NT2/D1 (cell line): ENCODE results near the gene HOXD4.

Experiments
- DNase-seq: peaks from one replicate; pipeline ENCODE4 v3.0.0-alpha.2; 2011; ENCODE audit warnings: low read depth, low spot score
- H3K27me3 ChIP-seq: 2 replicates; pipeline ENCODE4 v1.6.0; 2011; ENCODE audit warnings: mild to moderate bottlenecking; ENCODE audit not compliant: insufficient read length, insufficient read depth
- H3K36me3 ChIP-seq: 2 replicates; pipeline ENCODE4 v1.6.1; 2011; ENCODE audit warnings: mild to moderate bottlenecking, low read length, mixed read lengths; ENCODE audit not compliant: insufficient read depth, insufficient read length
- H3K4me1 ChIP-seq: 2 replicates; pipeline ENCODE4 v1.5.1; 2011; ENCODE audit not compliant: insufficient read depth, insufficient read length
- H3K4me3 ChIP-seq: 2 replicates; pipeline ENCODE4 v1.5.1; 2011; ENCODE audit warnings: low read depth; ENCODE audit not compliant: insufficient read length
- H3K9ac ChIP-seq: 2 replicates; pipeline ENCODE4 v1.6.0; 2011; ENCODE audit warnings: low read depth; ENCODE audit not compliant: insufficient read length
- H3K9me3 ChIP-seq: 2 replicates; pipeline ENCODE4 v1.5.1; 2011; ENCODE audit warnings: mild to moderate bottlenecking, low read length; ENCODE audit not compliant: insufficient read depth
- SUZ12 ChIP-seq: IDR thresholded peaks from 2 replicates; pipeline ENCODE4 v1.6.1; 2011; ENCODE audit not compliant: insufficient read length, insufficient read depth; ENCODE audit errors: extremely low read depth
- YY1 ChIP-seq: IDR thresholded peaks from 2 replicates; pipeline ENCODE4 v1.6.1; 2011; ENCODE audit not compliant: insufficient read length, insufficient read depth
- ZNF274 ChIP-seq: IDR thresholded peaks from 2 replicates; pipeline ENCODE4 v1.6.1; 2011; ENCODE audit warnings: mild to moderate bottlenecking, low read depth, low read length

Gene HOXD4

DNA sequence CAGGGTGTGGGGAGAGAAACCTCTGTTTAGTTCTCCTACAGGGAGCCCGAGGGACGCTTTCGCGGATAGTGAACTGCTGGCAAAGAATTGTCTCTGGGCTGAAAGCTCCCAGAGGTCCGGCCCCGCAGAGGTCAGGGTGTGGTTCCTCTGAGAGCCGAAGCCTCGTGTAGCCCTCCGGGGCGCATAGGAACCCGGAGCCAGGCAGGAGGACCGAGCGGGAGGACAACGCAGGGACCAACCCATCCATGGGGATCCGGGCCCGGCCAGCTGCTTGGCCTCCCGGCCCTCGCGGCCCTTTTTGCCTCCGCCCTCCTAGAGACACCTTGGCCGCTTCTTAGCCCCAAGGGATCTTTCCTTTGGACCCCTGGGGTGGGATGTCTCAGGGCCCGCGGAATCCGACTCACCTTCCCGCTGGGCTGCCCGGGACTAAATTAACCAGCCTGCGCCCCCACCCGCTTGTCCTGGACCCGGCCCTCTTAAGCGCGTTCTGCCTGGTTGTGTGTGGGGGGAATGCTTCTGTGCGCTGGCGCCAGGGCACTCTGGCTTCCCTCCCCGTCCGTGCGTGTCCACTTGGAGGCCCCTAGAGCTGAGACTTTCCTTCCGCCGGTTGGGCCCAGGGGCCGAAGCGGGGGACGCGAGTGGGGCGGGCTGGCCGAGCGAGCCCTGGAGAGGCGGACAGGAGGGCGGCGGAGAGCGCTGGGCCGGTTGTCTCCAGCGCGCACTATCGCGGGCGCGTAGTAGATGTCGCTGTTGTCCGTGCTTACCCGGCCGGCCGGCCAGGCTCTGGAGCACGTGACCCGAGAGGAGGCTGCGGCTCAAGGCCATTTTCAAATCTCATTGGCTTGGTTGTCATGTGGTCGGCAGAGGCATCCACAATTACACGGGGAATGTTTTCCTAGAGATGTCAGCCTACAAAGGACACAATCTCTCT is 35.2 kb upstream of the HOXD4 start, which contains the start of gene HOXD10:
TSS of gene HOXD10 (plus strand) at position 896 of the 931 bp plus-strand sequence. CDS start 56 bp downstream, outside the sequence.
- peaks cover 99% of the 10 kb centered on the region for H3K27me3 ChIP-seq
- H3K4me3 ChIP-seq = peak within 1 kb of the TSS; percentile 15

GRCh38 chr2:176117162-176117822 is 34.1 kb upstream of the HOXD4 start:
- Histone ChIP-seq H3K4me3 (no peak overlapping the region), H3K27me3 (peaks cover 99% of the 10 kb centered on the region), H3K9me3 (peaks cover 10% of the 10 kb centered on the region; the same call in 1 of the 2 replicates), H3K36me3 (peaks cover 9% of the 10 kb centered on the region), H3K9ac (no peak overlapping the region), H3K4me1 (peaks cover 5% of the 10 kb centered on the region)
- no peak for DNase-seq
- TF ChIP-seq SUZ12 = no peak
- no peak for TF ChIP-seq ZNF274
- no peak for TF ChIP-seq YY1

More for the DNA sequence above, 35.2 kb upstream of the HOXD4 start, which contains the start of gene HOXD10:
- Histone ChIP-seq H3K4me1 (peaks cover 2% of the 10 kb centered on the region), H3K9ac (no peak within 1 kb of the TSS), H3K9me3 (peaks cover 10% of the 10 kb centered on the region; the same call in 1 of the 2 replicates), H3K36me3 (peaks cover 15% of the 10 kb centered on the region)
- TF ChIP-seq ZNF274 = no peak
- TF ChIP-seq SUZ12 = no peak
- TF ChIP-seq YY1 = no peak
- DNase-seq = no peak

GRCh38 chr2:176117823-176118371 is 33.5 kb upstream of the HOXD4 start:
- Histone ChIP-seq H3K36me3 (peaks cover 9% of the 10 kb centered on the region), H3K9ac (no peak overlapping the region), H3K4me3 (no peak overlapping the region), H3K27me3 (peaks cover 99% of the 10 kb centered on the region), H3K9me3 (peaks cover 10% of the 10 kb centered on the region; the same call in 1 of the 2 replicates), H3K4me1 (peaks cover 5% of the 10 kb centered on the region)
- TF ChIP-seq YY1 (no peak), SUZ12 (no peak), ZNF274 (no peak)
- no peak for DNase-seq

DNA sequence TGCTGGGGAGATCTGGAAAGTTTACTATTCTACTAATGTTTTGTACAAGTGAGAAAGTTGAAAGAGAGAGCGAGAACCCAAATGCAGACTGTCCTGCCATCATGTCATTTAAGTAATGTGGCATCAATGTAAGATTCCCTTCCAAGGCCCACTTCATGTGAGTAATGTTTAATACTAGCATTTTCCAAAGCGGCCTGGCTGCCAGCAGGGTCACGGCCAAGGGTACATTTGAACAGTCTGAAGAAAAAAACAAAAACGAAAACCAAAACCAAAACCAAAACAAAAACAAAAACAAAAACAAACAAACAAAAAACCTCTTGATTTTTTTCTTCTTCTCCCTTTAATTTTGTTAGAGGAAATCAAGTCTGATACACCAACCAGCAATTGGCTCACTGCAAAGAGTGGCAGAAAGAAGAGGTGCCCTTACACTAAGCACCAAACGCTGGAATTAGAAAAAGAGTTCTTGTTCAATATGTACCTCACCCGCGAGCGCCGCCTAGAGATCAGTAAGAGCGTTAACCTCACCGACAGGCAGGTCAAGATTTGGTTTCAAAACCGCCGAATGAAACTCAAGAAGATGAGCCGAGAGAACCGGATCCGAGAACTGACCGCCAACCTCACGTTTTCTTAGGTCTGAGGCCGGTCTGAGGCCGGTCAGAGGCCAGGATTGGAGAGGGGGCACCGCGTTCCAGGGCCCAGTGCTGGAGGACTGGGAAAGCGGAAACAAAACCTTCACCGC is 32.6 kb upstream of the HOXD4 start:
- H3K9me3 ChIP-seq = peaks cover 10% of the 10 kb centered on the region; the same call in 1 of the 2 replicates
- peaks cover 5% of the 10 kb centered on the region for H3K4me1 ChIP-seq
- peaks cover 9% of the 10 kb centered on the region for H3K36me3 ChIP-seq
- peak overlapping the region; percentile 36 for H3K9ac ChIP-seq
- DNase-seq = no peak
- H3K4me3 ChIP-seq = no peak overlapping the region
- H3K27me3 ChIP-seq = peaks cover 99% of the 10 kb centered on the region
- TF ChIP-seq SUZ12 (no peak), ZNF274 (no peak), YY1 (no peak)

GRCh38 chr2:176120364-176121189 is 30.8 kb upstream of the HOXD4 start:
- Histone ChIP-seq H3K4me1 (peaks cover 5% of the 10 kb centered on the region), H3K9ac (no peak overlapping the region), H3K36me3 (peaks cover 9% of the 10 kb centered on the region), H3K27me3 (peaks cover 99% of the 10 kb centered on the region), H3K4me3 (no peak overlapping the region), H3K9me3 (peaks cover 10% of the 10 kb centered on the region; the same call in 1 of the 2 replicates)
- DNase-seq = no peak
- TF ChIP-seq YY1 (no peak), SUZ12 (no peak), ZNF274 (no peak)
